ENCODE results near the gene ARHGAP26.

Gene ARHGAP26

DNA sequence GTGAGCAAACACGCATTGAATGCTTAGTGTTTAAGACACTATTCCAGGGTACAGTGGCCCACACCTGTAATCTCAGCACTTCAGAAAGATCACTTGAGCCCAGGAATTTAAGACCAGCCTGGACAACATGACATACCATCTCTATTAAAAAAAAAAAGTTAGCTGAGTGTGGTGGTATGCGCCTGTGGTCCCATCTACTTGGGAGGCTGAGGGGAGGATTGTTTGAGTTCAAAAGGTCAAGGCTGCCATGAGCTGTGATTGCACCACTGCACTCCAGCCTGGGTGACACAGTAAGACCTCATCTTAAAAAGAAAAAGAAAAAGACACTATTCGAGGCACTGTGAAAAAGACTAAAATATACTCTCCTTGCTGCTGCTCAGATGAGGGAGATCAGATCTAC lies 392.6 kb downstream of the ARHGAP26 start:
- DNase-seq (ENCODE audit: low spot score), result no peak
- CTCF ChIA-PET, result no interaction called here
- H3K27ac ChIP-seq, result no peak overlapping the region
- POLR2A ChIA-PET (ENCODE audit: low non-redundant PET), result no interaction called here
- TF ChIP-seq, protein P1, sequence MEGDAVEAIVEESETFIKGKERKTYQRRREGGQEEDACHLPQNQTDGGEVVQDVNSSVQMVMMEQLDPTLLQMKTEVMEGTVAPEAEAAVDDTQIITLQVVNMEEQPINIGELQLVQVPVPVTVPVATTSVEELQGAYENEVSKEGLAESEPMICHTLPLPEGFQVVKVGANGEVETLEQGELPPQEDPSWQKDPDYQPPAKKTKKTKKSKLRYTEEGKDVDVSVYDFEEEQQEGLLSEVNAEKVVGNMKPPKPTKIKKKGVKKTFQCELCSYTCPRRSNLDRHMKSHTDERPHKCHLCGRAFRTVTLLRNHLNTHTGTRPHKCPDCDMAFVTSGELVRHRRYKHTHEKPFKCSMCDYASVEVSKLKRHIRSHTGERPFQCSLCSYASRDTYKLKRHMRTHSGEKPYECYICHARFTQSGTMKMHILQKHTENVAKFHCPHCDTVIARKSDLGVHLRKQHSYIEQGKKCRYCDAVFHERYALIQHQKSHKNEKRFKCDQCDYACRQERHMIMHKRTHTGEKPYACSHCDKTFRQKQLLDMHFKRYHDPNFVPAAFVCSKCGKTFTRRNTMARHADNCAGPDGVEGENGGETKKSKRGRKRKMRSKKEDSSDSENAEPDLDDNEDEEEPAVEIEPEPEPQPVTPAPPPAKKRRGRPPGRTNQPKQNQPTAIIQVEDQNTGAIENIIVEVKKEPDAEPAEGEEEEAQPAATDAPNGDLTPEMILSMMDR (conservative IDR thresholded peaks at IDR 0.05; ENCODE audit: low read depth), result no peak

DNA sequence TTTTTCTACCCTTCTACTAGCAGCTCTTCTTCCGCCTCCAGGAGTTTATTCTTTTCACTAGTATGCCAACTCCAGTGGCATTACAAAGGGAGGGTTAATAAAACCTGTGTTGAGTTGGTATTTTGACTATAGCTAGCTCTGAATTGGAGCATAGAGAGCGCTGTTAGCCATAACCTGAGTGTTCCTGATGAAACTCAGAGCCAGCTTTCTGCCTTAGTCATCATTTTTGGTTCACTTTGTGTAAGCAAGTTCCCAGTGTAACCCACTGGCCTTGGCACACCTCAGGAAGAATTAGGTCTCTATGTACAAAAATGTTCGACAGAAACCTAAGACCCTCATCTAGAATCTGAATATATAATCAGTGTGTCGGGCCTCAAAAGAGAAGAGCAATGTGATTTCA lies 394.4 kb downstream of the ARHGAP26 start:
- TF ChIP-seq, protein P1 (conservative IDR thresholded peaks at IDR 0.05; ENCODE audit: low read depth), result no peak
- CTCF ChIA-PET, result no interaction called here
- H3K27ac ChIP-seq, result no peak overlapping the region
- POLR2A ChIA-PET (ENCODE audit: low non-redundant PET), result no interaction called here
- DNase-seq (ENCODE audit: low spot score), result no peak

DNA sequence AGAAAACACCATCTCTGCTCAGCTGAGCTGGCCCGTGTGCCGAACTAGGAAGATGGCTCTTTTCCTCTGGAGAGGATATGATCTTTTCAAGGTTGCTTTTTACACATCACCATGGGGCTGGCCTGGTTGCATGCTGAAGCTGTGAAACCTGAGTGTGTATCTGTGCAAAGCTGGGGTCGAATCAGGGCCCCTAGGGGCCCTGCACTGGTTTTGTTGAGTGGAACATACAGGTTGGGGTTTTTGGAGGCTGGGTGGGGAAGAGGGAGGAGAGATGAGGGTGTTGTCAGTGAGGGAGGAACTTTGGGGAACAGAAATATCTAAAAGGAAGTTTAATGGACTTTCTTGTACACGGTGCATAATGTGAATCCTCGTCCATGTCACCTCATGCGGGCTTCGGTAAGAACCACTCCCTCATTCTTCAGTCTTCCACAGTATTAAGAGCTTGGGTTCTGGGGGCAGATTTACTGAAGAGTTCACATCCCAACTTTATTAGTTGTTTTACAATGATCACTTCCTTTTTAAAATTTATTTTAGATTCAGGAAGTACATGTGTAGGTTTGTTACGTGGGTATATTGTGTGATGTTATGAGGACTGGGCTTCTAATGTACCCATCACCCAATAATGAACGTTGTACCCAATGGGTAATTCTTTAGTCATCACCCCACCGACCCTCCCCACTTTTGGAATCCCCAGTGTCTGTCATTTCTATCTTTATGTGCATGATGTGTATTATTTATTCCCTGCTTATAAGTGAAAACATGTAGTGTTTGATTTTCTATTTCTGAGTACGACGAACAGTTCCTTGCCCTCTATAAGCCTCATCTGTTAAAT lies 395.1 kb downstream of the ARHGAP26 start:
- H3K27ac ChIP-seq, result no peak overlapping the region
- ChIA-PET POLR2A (ENCODE audit: low non-redundant PET) (no interaction called here), CTCF (no interaction called here)
- no peak for DNase-seq (ENCODE audit: low spot score)
- TF ChIP-seq, protein P1 (conservative IDR thresholded peaks at IDR 0.05; ENCODE audit: low read depth), result no peak

DNA sequence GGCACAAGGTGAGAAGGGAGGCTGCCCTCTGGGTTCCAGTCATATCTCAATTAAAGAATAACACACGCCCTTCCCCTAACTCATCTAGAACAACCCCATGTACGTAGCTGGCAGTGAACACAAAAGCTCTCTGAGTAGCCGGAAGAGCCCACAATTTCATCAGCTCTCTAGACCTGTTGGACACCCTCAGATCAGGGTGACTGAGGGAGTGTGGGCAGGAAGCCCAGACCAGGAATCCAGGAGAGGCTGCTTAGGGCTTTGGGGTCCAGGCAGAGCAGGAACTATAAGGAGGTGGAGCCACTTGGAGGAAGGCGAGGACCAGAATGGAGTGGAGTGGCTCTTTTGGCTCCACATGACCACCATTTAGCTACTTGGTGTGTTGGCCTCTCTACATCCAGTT lies 395.9 kb downstream of the ARHGAP26 start:
- CTCF ChIA-PET, result interaction anchor here (0.6 kb wide), 1 partner anchor 543 kb away, joined by 4 read pairs; no protein-coding TSS in a partner anchor
- POLR2A ChIA-PET (ENCODE audit: low non-redundant PET), result no interaction called here
- TF ChIP-seq, protein P1 (conservative IDR thresholded peaks at IDR 0.05; ENCODE audit: low read depth), result no peak

DNA sequence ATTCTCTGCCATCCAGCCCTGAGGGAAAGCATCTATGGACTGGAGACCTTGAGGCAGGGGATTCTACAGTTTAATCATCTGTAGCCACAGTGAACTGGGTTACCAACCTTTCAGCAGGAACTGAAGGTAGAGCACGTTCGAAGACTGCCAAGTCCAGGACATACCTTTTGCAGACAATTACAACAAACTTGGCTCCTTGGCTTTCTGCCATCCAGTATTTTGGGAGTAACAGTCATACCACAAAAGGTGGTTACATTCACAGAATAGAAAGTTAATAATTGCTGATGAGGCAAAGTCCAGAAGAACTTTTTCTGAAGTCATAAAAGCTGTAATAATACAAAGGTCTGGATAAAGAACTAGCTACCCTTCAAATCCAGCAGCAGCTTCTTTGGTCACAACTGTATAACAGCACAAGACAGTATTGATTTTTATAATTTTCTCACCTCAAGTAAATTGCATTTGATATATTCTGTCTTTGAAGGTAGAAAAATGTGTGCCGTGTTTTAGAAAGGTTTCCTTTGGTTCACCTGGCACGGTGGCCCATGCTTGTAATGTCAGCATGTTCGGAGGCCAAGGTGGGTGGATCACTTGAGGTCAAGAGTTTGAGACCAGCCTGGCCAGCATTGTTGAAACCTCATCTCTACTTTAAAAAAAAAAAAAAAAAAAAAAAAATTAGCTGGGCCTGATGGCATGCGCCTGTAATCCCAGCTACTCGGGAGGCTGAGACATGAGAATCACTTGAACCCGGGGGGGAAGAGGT lies 396.7 kb downstream of the ARHGAP26 start:
- ChIA-PET POLR2A (ENCODE audit: low non-redundant PET) (no interaction called here), CTCF (interaction anchor here (0.6 to 0.7 kb wide), 2 partner anchors 69 to 1029 kb away, joined by 3 read pairs; no protein-coding TSS in a partner anchor)

More for the DNA sequence above, 395.9 kb downstream of the ARHGAP26 start:
- no peak overlapping the region for H3K27ac ChIP-seq
- DNase-seq (ENCODE audit: low spot score), result no peak

DNA sequence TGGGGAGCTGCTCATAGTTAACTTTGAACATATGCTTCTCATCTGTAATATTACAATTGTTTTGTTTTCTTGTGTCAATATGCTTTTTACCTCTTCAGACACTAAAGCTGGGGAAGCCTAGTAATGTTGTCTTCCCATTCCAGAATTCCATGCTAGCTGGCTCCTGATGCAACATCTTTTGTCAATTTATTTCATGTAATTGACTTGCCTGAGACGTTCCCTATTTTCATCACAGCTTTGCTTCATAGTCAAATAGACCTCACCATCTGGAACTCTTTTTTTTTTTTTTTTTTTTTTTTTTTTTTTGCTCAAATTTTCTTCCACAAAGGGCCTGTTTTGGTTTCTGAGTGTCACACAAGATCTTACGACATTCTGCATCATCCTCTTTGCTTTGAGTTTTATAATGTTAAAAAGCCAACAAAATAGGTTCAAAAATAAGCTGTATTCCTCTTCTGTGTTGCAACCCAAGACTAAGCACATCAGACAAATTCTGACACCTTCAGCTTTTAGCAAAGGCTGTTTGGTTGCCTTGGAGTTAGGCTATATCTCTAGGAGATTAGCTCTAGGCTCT lies 398.1 kb downstream of the ARHGAP26 start:
- CTCF ChIA-PET, result interaction anchor here (0.6 to 0.7 kb wide), 2 partner anchors 134 to 449 kb away, joined by 4 to 6 read pairs; no protein-coding TSS in a partner anchor
- no peak for DNase-seq (ENCODE audit: low spot score)
- POLR2A ChIA-PET (ENCODE audit: low non-redundant PET), result no interaction called here
- TF ChIP-seq, protein P1 (conservative IDR thresholded peaks at IDR 0.05; ENCODE audit: low read depth), result no peak
- no peak overlapping the region for H3K27ac ChIP-seq

More for the DNA sequence above, 396.7 kb downstream of the ARHGAP26 start:
- H3K27ac ChIP-seq, result no peak overlapping the region
- DNase-seq (ENCODE audit: low spot score), result no peak
- TF ChIP-seq, protein P1 (conservative IDR thresholded peaks at IDR 0.05; ENCODE audit: low read depth), result no peak
